Progenitor cell of endocrine pancreas (in vitro differentiated cells): ENCODE measurements around the gene CRABP1. TPM values are rescaled to one million over a fixed set of nuclear protein-coding genes. Genes with fewer than 3 reads are reported as not detected.

Source experiments
- DNase-seq: peaks from one replicate; pipeline ENCODE4 v3.0.0; 2021; ENCODE audit warnings: low spot score; ENCODE audit not compliant: unreplicated experiment
- H3K27ac Mint-ChIP-seq: 2 replicates; pipeline ENCODE4 v1.8.0; 2021; ENCODE audit warnings: mild to moderate bottlenecking, moderate library complexity, mixed read lengths
- H3K27me3 Mint-ChIP-seq: 2 replicates; pipeline ENCODE4 v1.8.0; 2021; ENCODE audit warnings: mixed read lengths
- H3K36me3 Mint-ChIP-seq: 2 replicates; pipeline ENCODE4 v1.8.0; 2022; ENCODE audit warnings: mixed read lengths; ENCODE audit not compliant: insufficient read depth
- H3K4me1 Mint-ChIP-seq: 2 replicates; pipeline ENCODE4 v1.8.0; 2021; ENCODE audit warnings: low read depth, mixed read lengths
- H3K4me3 Mint-ChIP-seq: 2 replicates; pipeline ENCODE4 v1.8.0; 2021; ENCODE audit warnings: low read depth, mild to moderate bottlenecking, moderate library complexity, mixed read lengths
- H3K9me3 Mint-ChIP-seq: 2 replicates; pipeline ENCODE4 v1.8.0; 2021; ENCODE audit warnings: low read depth, mixed read lengths
- CTCF ChIP-seq: fragments of 200-600 bp; sonication (generic); IDR thresholded peaks from one replicate; pipeline ENCODE4 v1.5.0; 2021; ENCODE audit warnings: antibody characterized with exemption, mild to moderate bottlenecking; ENCODE audit not compliant: unreplicated experiment
- total RNA-seq: library from RNA; stranded (reverse); gene quantifications from 2 replicates; pipeline ENCODE4 v1.2.1, GENCODE V29; 2021

The CRABP1 gene
- total RNA-seq, 1 donor from 2014 or later: 1.1 TPM

- Mint-ChIP-seq H3K27me3 (peaks cover 38% of the 10 kb centered on the region), H3K36me3 (no peaks in the 10 kb centered on the region), H3K9me3 (no peaks in the 10 kb centered on the region), H3K4me1 (peaks cover 10% of the 10 kb centered on the region), H3K27ac (no peak overlapping the region), H3K4me3 (no peak overlapping the region)
- no peak for DNase-seq
- TF ChIP-seq CTCF: no peak
Measured at GRCh38 chr15:78391781-78392180, 51.6 kb downstream of the CRABP1 start.

- Mint-ChIP-seq H3K36me3 (no peaks in the 10 kb centered on the region), H3K4me1 (peaks cover 7% of the 10 kb centered on the region), H3K27me3 (peaks cover 42% of the 10 kb centered on the region), H3K9me3 (no peaks in the 10 kb centered on the region), H3K4me3 (no peak overlapping the region), H3K27ac (no peak overlapping the region)
- no peak for DNase-seq
- TF ChIP-seq CTCF: no peak
Measured at GRCh38 chr15:78392430-78392829, 52.3 kb downstream of the CRABP1 start.

GRCh38 chr15:78393137-78393536 lies 53.0 kb downstream of the CRABP1 start:
- Mint-ChIP-seq H3K4me3 (no peak overlapping the region), H3K4me1 (peaks cover 4% of the 10 kb centered on the region)
- no peak for DNase-seq

GRCh38 chr15:78394026-78394425 lies 53.9 kb downstream of the CRABP1 start:
- Mint-ChIP-seq H3K27me3 (peaks cover 40% of the 10 kb centered on the region), H3K9me3 (no peaks in the 10 kb centered on the region), H3K27ac (peak overlapping the region; percentile 41), H3K4me1 (peaks cover 4% of the 10 kb centered on the region), H3K4me3 (no peak overlapping the region), H3K36me3 (no peaks in the 10 kb centered on the region)
- no peak for TF ChIP-seq CTCF
- DNase-seq: no peak

More at GRCh38 chr15:78393137-78393536, 53.0 kb downstream of the CRABP1 start:
- no peak overlapping the region for H3K27ac Mint-ChIP-seq
- peaks cover 39% of the 10 kb centered on the region for H3K27me3 Mint-ChIP-seq
- H3K9me3 Mint-ChIP-seq: no peaks in the 10 kb centered on the region
- no peaks in the 10 kb centered on the region for H3K36me3 Mint-ChIP-seq
- no peak for TF ChIP-seq CTCF

- H3K9me3 Mint-ChIP-seq: no peaks in the 10 kb centered on the region
- H3K27ac Mint-ChIP-seq: no peak overlapping the region
- H3K36me3 Mint-ChIP-seq: no peaks in the 10 kb centered on the region
- no peak for TF ChIP-seq CTCF
- no peak overlapping the region for H3K4me3 Mint-ChIP-seq
- DNase-seq: no peak
- peaks cover 39% of the 10 kb centered on the region for H3K27me3 Mint-ChIP-seq
- peaks cover 4% of the 10 kb centered on the region for H3K4me1 Mint-ChIP-seq
Measured at GRCh38 chr15:78394981-78395616, 54.9 kb downstream of the CRABP1 start.
